Endothelial cell of umbilical vein (primary cell): Measurements from ENCODE around the gene RPS5. TPM values are rescaled to one million over a fixed set of nuclear protein-coding genes. Genes with fewer than 3 reads are reported as not detected.

ENCODE experiments used
- BruUV-seq: library from RNA; stranded (reverse); fragments of 400-500 nt; replicated peaks from 2 replicates; lab custom pipeline; 2021; lab: Mats Ljungman, UMichigan
- CTCF ChIA-PET: fragments of 300-600, 350-600 bp; sonication (Branson Sonifier 250); formaldehyde crosslinking; loops from one replicate; lab custom pipeline; 2021; ENCODE audit warnings: antibody characterized with exemption, inconsistent platforms; lab: Charles Lee
- POLR2A ChIA-PET: fragments of 300-600, 350-600 bp; sonication (Branson Sonifier 250); formaldehyde crosslinking; loops from one replicate; lab custom pipeline; 2021; ENCODE audit warnings: antibody characterized with exemption, inconsistent platforms; lab: Charles Lee
- DNase-seq: peaks from one replicate; pipeline ENCODE4 v3.0.0-alpha.2; 2011; ENCODE audit warnings: low read depth, low spot score
- FAIRE-seq: peaks from 2 replicates; lab custom pipeline; 2011; peaks lifted over from hg19 to GRCh38; lab: Jason Lieb, UNC
- H2AFZ ChIP-seq: 2 replicates; pipeline ENCODE4 v1.6.0; 2012; ENCODE audit warnings: low read depth, low read length, control low read depth, inconsistent platforms
- H3K27ac ChIP-seq: 2 replicates; pipeline ENCODE4 v1.5.1; 2011; ENCODE audit warnings: low read depth, mild to moderate bottlenecking, control low read depth, low read length, moderate library complexity; ENCODE audit not compliant: insufficient read depth
- H3K27me3 ChIP-seq, 2 experiments: 2 replicates each; pipeline versions ENCODE4 v1.6.0 to v1.6.1; 2011; ENCODE audit warnings: low read length in 2 of 2, mixed read lengths in 1 of 2; ENCODE audit not compliant: control insufficient read depth in 2 of 2, insufficient read depth in 2 of 2
- H3K36me3 ChIP-seq, 2 experiments: 2 replicates in 1 of 2; 3 replicates in 1 of 2; pipeline ENCODE4 v1.5.1; 2011; ENCODE audit warnings: low read length in 2 of 2, mild to moderate bottlenecking in 1 of 2, moderate library complexity in 1 of 2; ENCODE audit not compliant: control insufficient read depth in 2 of 2, insufficient read depth in 2 of 2; ENCODE audit errors: extremely low read depth in 1 of 2
- H3K4me1 ChIP-seq: 3 replicates; pipeline ENCODE4 v1.5.1; 2011; ENCODE audit warnings: mild to moderate bottlenecking, low read length; ENCODE audit not compliant: control insufficient read depth, insufficient read depth; ENCODE audit errors: extremely low read depth
- H3K4me2 ChIP-seq: 2 replicates; pipeline ENCODE4 v1.6.1; 2011; ENCODE audit warnings: low read length, control low read depth, mixed read lengths; ENCODE audit not compliant: insufficient read depth
- H3K4me3 ChIP-seq, 3 experiments: fragments of 200-600 bp in 1 of 3; sonication (generic), shearing (Covaris generic) in 1 of 3; replicated peaks in 1 of 3; 2 replicates each; pipeline ENCODE4 v1.5.1; 2011 to 2016; ENCODE audit warnings: control low read depth in 3 of 3, low read length in 3 of 3, mild to moderate bottlenecking in 2 of 3, inconsistent platforms in 1 of 3, low read depth in 1 of 3, moderate library complexity in 1 of 3; ENCODE audit not compliant: insufficient read depth in 1 of 3
- H3K79me2 ChIP-seq: 2 replicates; pipeline ENCODE4 v1.6.0; 2012; ENCODE audit warnings: low read length, inconsistent platforms; ENCODE audit not compliant: control insufficient read depth, insufficient read depth
- H3K9ac ChIP-seq: replicated peaks from 2 replicates; pipeline ENCODE3; 2011; ENCODE audit warnings: low read length, control low read depth; ENCODE audit not compliant: insufficient read depth; ENCODE audit errors: extremely low read depth
- H3K9me1 ChIP-seq: replicated peaks from 3 replicates; pipeline ENCODE4 v1.6.0; 2011; ENCODE audit warnings: mild to moderate bottlenecking, low read length; ENCODE audit not compliant: control insufficient read depth, insufficient read depth; ENCODE audit errors: extremely low read depth
- H3K9me3 ChIP-seq: replicated peaks from 2 replicates; pipeline ENCODE4 v1.5.1; 2012; ENCODE audit warnings: low read length, inconsistent platforms; ENCODE audit not compliant: control insufficient read depth, insufficient read depth
- H4K20me1 ChIP-seq: replicated peaks from 2 replicates; pipeline ENCODE3; 2011; ENCODE audit warnings: mild to moderate bottlenecking, low read length; ENCODE audit not compliant: control insufficient read depth, insufficient read depth; ENCODE audit errors: extremely low read depth
- EZH2 ChIP-seq: IDR thresholded peaks from 2 replicates; pipeline ENCODE4 v1.6.1; 2012; ENCODE audit warnings: borderline replicate concordance, low read depth, mild to moderate bottlenecking, moderate library complexity, low read length, inconsistent platforms; ENCODE audit not compliant: severe bottlenecking
- FOS ChIP-seq: IDR thresholded peaks from 2 replicates; pipeline ENCODE4 v1.6.1; 2011; ENCODE audit warnings: mild to moderate bottlenecking, low read length, moderate library complexity, borderline replicate concordance; ENCODE audit not compliant: insufficient read depth
- GATA2 ChIP-seq: IDR thresholded peaks from 2 replicates; pipeline ENCODE4 v1.7.0; 2011; ENCODE audit warnings: low read depth, mild to moderate bottlenecking, moderate library complexity, mixed read lengths, low read length; ENCODE audit not compliant: insufficient read length, insufficient read depth
- JUN ChIP-seq: IDR thresholded peaks from 2 replicates; pipeline ENCODE4 v1.6.1; 2011; ENCODE audit warnings: borderline replicate concordance, low read depth; ENCODE audit not compliant: insufficient read length, insufficient read depth
- MYC ChIP-seq: IDR thresholded peaks from one replicate; pipeline ENCODE4 v1.6.1; 2011; ENCODE audit warnings: mild to moderate bottlenecking, low read depth, low read length
- POLR2A ChIP-seq: IDR thresholded peaks from 2 replicates; pipeline ENCODE4 v1.6.1; 2012; ENCODE audit warnings: low read depth, mild to moderate bottlenecking, control low read depth, low read length
- POLR2AphosphoS5 ChIP-seq: IDR thresholded peaks from 2 replicates; pipeline ENCODE4 v1.6.1; 2012; ENCODE audit warnings: low read depth, mild to moderate bottlenecking, control low read depth, low read length, moderate library complexity; ENCODE audit not compliant: insufficient read depth
- dilution Hi-C: fragments of 300-500 bp; cut with MboI; formaldehyde crosslinking; loops from one replicate; pipeline ENCODE4 v1.15.0; 2019; ENCODE audit warnings: low sequenced_read_pairs; ENCODE audit not compliant: extremely low pct_ligation_motif_present
- intact Hi-C: fragments of 100-400 bp; cut with micrococcal nuclease; formaldehyde crosslinking; loops from one replicate; pipeline ENCODE4 v1.10.0; 2022
- polyA plus RNA-seq, 4 experiments: library from polyadenylated mRNA; depleted of rRNA in 3 of 4; stranded (reverse) in 3 of 4; unstranded in 1 of 4; fragments of >200 nt; gene quantifications; 2 replicates each; pipeline versions ENCODE4 v1.2.1 to v1.2.3, GENCODE V29; 2011 to 2012; ENCODE audit warnings: missing spikeins in 1 of 4
- total RNA-seq: library from RNA; stranded (reverse); gene quantifications from 2 replicates; pipeline ENCODE4 v1.2.3, GENCODE V29; 2021
- TF ChIP-seq, protein P1 (sequence below): IDR thresholded peaks from 2 replicates; pipeline ENCODE4 v1.6.1; 2011; ENCODE audit not compliant: insufficient read depth, insufficient read length
- TF ChIP-seq, protein P2 (sequence below), 2 donors: IDR thresholded peaks; 1 replicate in 1 of 2; 2 replicates in 1 of 2; pipeline ENCODE4 v1.5.1; 2011; ENCODE audit warnings: low read length in 2 of 2, mild to moderate bottlenecking in 2 of 2, moderate library complexity in 2 of 2, control low read depth in 1 of 2, inconsistent platforms in 1 of 2, low read depth in 1 of 2; ENCODE audit not compliant: insufficient read depth in 1 of 2; ENCODE audit errors: extremely low read depth in 1 of 2

Gene RPS5
- total and polyA plus RNA-seq, 2 donors (not counting 3 experiments of a cell fraction or from before 2014, with no cell fraction given), result 993 to 3,430 TPM

DNA sequence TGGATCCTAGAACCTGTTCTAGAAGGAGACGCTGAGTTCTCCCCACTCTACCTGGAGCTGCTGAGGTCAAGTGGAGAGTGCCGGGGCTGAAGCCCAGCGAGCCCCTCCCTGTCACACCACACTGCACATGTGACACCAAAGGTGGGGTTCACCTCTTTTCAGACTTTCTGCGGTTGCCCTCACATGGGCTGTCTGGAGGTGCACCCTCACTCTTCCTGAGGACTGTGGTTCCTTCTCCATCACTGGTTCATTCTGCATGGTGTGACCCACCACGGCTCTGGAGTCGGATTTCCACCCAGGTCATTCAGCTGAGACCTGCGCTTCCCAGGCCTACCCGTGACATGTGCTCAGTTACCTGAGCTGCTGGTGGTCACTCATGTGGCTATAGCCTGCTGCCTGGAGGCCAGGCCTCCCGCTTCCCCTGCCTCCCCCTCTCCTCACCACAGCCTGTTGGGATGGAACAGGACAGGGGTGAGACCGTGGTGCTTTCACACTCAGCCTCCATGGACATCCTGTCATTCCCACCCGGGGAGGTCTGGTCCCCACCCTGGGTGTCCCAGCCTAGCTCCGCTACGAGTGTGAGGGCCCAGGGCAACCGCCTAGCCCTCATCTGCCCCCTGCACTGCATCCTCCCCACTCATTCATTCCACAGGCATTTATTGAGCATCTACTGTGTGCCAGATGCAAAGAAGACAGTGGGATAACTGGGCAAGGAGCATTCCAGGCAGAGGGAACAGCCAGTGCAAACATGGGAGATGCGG lies 33.2 kb upstream of the RPS5 start:
- POLR2A ChIA-PET, result no interaction called here
- no peaks in the 10 kb centered on the region for H3K36me3 ChIP-seq
- H3K79me2 ChIP-seq, result no peaks in the 10 kb centered on the region
- peaks cover 32 to 44% of the 10 kb centered on the region in 2 experiments for H3K27me3 ChIP-seq
- no peak for TF ChIP-seq POLR2AphosphoS5
- no peak for TF ChIP-seq JUN
- TF ChIP-seq, protein P1, sequence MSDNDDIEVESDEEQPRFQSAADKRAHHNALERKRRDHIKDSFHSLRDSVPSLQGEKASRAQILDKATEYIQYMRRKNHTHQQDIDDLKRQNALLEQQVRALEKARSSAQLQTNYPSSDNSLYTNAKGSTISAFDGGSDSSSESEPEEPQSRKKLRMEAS, result no peak
- no TSS peak for BruUV-seq
- no peaks in the 10 kb centered on the region for H3K9me3 ChIP-seq
- intact Hi-C loops, result no loop called here
- H3K9ac ChIP-seq, result no peak overlapping the region
- no peak for FAIRE-seq
- DNase-seq, result no peak
- no peaks in the 10 kb centered on the region for H4K20me1 ChIP-seq
- no peak overlapping the region for H3K4me2 ChIP-seq
- CTCF ChIA-PET, result no interaction called here
- H3K27ac ChIP-seq, result no peak overlapping the region
- no peaks in the 10 kb centered on the region for H3K9me1 ChIP-seq
- H3K4me3 ChIP-seq, result no peak overlapping the region
- H3K4me1 ChIP-seq, result peaks cover 10% of the 10 kb centered on the region
- dilution Hi-C loops, result no loop called here
- H2AFZ ChIP-seq, result no peak overlapping the region

DNA sequence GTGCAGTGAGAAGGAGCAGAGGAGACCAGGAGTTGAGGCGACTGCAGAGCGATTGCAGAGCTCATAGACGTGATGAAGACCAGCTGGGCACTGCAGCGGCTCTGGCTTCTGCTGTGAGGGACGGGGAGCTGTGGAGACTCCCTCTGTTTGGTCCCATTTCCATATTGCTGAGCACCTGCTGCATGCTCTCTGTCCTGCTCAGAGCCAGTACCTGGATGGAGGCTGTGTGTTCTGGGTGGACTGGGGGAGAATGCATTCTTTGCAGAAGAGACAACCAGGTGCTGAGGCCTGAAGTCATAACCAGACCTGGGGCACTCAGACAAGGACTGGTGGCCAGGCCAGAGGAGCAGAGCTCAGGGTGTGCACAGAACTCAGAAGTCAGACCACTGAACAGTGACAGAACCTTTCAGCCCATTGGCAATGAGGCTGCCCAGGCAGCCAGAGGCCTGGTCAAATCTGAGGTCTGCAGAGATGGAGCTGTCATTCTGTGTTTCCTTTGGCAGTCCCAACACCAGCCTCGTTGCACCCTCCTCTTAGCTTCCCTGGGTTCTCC lies 32.5 kb upstream of the RPS5 start:
- Histone ChIP-seq H3K9ac (no peak overlapping the region), H3K4me1 (peaks cover 10% of the 10 kb centered on the region), H3K4me2 (no peak overlapping the region), H3K9me1 (no peaks in the 10 kb centered on the region), H3K27ac (no peak overlapping the region), H4K20me1 (no peaks in the 10 kb centered on the region), H3K4me3 (no peak overlapping the region), H2AFZ (no peak overlapping the region), H3K27me3 (peaks cover 33 to 39% of the 10 kb centered on the region in 2 experiments), H3K9me3 (no peaks in the 10 kb centered on the region), H3K36me3 (no peaks in the 10 kb centered on the region), H3K79me2 (no peaks in the 10 kb centered on the region)
- POLR2A ChIA-PET, result no interaction called here
- no peak for DNase-seq
- FAIRE-seq, result no peak
- CTCF ChIA-PET, result no interaction called here
- BruUV-seq, result no TSS peak
- TF ChIP-seq FOS (no peak), POLR2AphosphoS5 (no peak), JUN (no peak), POLR2A (no peak), GATA2 (no peak), EZH2 (no peak), MYC (no peak)
- TF ChIP-seq, protein P1, result no peak
- TF ChIP-seq, protein P2, sequence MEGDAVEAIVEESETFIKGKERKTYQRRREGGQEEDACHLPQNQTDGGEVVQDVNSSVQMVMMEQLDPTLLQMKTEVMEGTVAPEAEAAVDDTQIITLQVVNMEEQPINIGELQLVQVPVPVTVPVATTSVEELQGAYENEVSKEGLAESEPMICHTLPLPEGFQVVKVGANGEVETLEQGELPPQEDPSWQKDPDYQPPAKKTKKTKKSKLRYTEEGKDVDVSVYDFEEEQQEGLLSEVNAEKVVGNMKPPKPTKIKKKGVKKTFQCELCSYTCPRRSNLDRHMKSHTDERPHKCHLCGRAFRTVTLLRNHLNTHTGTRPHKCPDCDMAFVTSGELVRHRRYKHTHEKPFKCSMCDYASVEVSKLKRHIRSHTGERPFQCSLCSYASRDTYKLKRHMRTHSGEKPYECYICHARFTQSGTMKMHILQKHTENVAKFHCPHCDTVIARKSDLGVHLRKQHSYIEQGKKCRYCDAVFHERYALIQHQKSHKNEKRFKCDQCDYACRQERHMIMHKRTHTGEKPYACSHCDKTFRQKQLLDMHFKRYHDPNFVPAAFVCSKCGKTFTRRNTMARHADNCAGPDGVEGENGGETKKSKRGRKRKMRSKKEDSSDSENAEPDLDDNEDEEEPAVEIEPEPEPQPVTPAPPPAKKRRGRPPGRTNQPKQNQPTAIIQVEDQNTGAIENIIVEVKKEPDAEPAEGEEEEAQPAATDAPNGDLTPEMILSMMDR (IDR thresholded peaks at IDR 0.05; ENCODE audit: extremely low read depth in 1 of 2, insufficient read depth in 1 of 2, low read depth in 1 of 2, low read length in 2 of 2), result no peak
- dilution Hi-C loops (no loop called here), intact Hi-C loops (no loop called here)
